Stomach (tissue), 9 donors: ENCODE results near the gene LITAFD. TPM values are rescaled to one million over a fixed set of nuclear protein-coding genes. Genes with fewer than 3 reads are reported as not detected.

ENCODE experiments used
- DNase-seq, 2 donors: peaks; one replicate each; pipeline versions ENCODE4 v3.0.0 to v3.0.0-alpha.2; 2013 to 2019
- H3K27ac ChIP-seq, 5 donors: fragments of 200-600 bp in 4 of 5; sonication (generic) in 4 of 5; one replicate each; pipeline ENCODE4 v1.5.1; 2013 to 2019; ENCODE audit warnings: mild to moderate bottlenecking in 1 of 5, moderate library complexity in 1 of 5
- H3K27me3 ChIP-seq, 3 donors: fragments of 200-600 bp; sonication (generic); one replicate each; pipeline ENCODE4 v1.5.1; 2017 to 2019; ENCODE audit warnings: mixed run types in 1 of 3
- H3K36me3 ChIP-seq, 4 donors: fragments of 200-600 bp; sonication (generic); 1 replicate in 3 of 4; 2 replicates in 1 of 4; pipeline ENCODE4 v1.5.1; 2016 to 2019
- H3K4me1 ChIP-seq, 4 donors: fragments of 200-600 bp; sonication (generic); one replicate each; pipeline ENCODE4 v1.5.1; 2016 to 2019
- H3K4me3 ChIP-seq, 4 donors: fragments of 200-600 bp; sonication (generic) in 3 of 4; one replicate each; pipeline ENCODE4 v1.5.1; 2016 to 2019; ENCODE audit warnings: mild to moderate bottlenecking in 1 of 4
- H3K9me3 ChIP-seq, 4 donors: fragments of 200-600 bp; sonication (generic); one replicate each; pipeline ENCODE4 v1.5.1; 2016 to 2019
- CTCF ChIP-seq, 7 experiments: fragments of 450-650 bp in 4 of 7; fragments of 200-600 bp in 3 of 7; sonication (generic) in 3 of 7; IDR thresholded peaks; one replicate each; pipeline ENCODE4 v1.5.1; 2016 to 2019; ENCODE audit warnings: antibody characterized with exemption in 7 of 7, control low read depth in 2 of 7, mild to moderate bottlenecking in 1 of 7
- EP300 ChIP-seq: sonication (generic); formaldehyde crosslinking; IDR thresholded peaks from one replicate; pipeline ENCODE4 v1.6.1; 2017; ENCODE audit warnings: antibody characterized with exemption
- POLR2A ChIP-seq, 4 donors: fragments of 450-650 bp; IDR thresholded peaks; one replicate each; pipeline ENCODE4 v1.6.1; 2016; ENCODE audit warnings: antibody characterized with exemption in 4 of 4, control low read depth in 2 of 4, mild to moderate bottlenecking in 1 of 4, moderate library complexity in 1 of 4
- POLR2AphosphoS5 ChIP-seq, 3 donors: sonication (generic); formaldehyde crosslinking; IDR thresholded peaks; one replicate each; pipeline ENCODE4 v1.6.1; 2016; ENCODE audit warnings: antibody characterized with exemption in 3 of 3
- WGBS, 5 donors: extraction: QIAGEN DNeasy Blood & Tissue Kit in 3 of 5; methylation state at CpG; one replicate each; pipeline versions ENCODE4 v1.1.5 to v1.1.7; 2013 to 2018; 5-methylcytosine and 5-hydroxymethylcytosine counted together
- intact Hi-C: fragments of 100-400 bp; cut with DNase I; formaldehyde crosslinking; loops from one replicate; pipeline ENCODE4 v1.15.1; 2023; ENCODE audit warnings: low total_unique reads
- polyA plus RNA-seq, 3 donors: library from polyadenylated mRNA; stranded (reverse); fragments of 200-250 nt; gene quantifications; one replicate each; pipeline ENCODE4 v1.2.3, GENCODE V29; 2013
- total RNA-seq, 5 donors: library from RNA; depleted of rRNA; stranded (reverse); fragments of >200 nt; gene quantifications; one replicate each; pipeline versions ENCODE4 v1.1.0 to v1.2.3, GENCODE V29; 2014 to 2016
- donor health status: healthy with polysubstance abuse.
- donor health status: Bipolar disorder and iron deficiency.
- donor health status: healthy.

Gene LITAFD
- total and polyA plus RNA-seq, 8 donors: not detected

- Histone ChIP-seq H3K27ac (no peak overlapping the region), H3K9me3 (no peaks in the 10 kb centered on the region), H3K4me1 (peaks cover 10 to 27% (median 26%) of the 10 kb centered on the region in 4 donors), H3K4me3 (no peak overlapping the region), H3K27me3 (peaks cover 0 to 30% (median 0%) of the 10 kb centered on the region in 3 donors), H3K36me3 (no peaks in the 10 kb centered on the region)
- WGBS, 5 donors: 88 to 93% (median 91%) methylated on average over 8 of the region's 8 CpGs
- TF ChIP-seq POLR2A (IDR thresholded peaks at IDR 0.05) (no peak), POLR2AphosphoS5 (IDR thresholded peaks at IDR 0.05) (no peak), CTCF (IDR thresholded peaks at IDR 0.05) (no peak), EP300 (no peak)
- intact Hi-C loops: loop anchor here (5.0 to 10.0 kb wide), 3 partner anchors 76 to 316 kb away; no protein-coding TSS in a partner anchor
- no peak for DNase-seq
Observed at GRCh38 chr16:8880839-8881510, 1.2 kb upstream of the LITAFD start.

DNA sequence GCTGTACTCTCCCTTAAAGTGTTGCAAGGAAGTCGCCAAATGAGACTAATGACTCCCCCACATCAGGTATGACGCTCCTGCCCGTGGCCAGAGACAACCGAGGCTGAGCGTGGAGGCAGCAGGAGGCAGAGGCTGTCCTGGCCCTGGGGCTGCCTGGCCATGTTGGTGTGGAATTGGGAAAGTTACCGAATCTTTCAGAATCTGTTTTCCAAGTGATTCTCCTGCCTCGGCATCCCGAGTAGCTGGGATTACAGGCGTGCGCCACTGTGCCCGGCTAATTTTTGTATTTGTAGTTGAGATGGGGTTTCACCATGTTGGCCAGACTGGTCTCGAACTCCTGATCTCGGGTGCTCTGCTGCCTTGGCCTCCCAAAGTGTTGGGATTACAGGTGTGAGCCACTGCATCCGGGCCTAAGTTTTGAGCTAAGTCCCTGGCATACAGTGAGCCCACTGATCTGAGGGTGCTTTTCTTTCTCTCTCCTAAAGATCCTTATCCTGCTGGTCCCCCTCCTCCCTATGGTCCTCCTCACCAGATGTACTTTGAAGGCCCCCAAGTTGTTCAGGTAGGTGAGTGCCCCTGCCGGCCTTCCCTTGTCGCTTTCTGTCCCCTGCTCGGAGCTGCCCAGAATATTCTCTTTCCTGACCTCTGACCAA is 700 bp downstream of the LITAFD start:
- Histone ChIP-seq H3K36me3 (peaks cover 0 to 9% (median 5%) of the 10 kb centered on the region in 4 donors), H3K27me3 (peaks cover 0 to 30% (median 0%) of the 10 kb centered on the region in 3 donors), H3K9me3 (no peaks in the 10 kb centered on the region), H3K4me3 (no peak overlapping the region), H3K27ac (no peak overlapping the region), H3K4me1 (peaks cover 18 to 42% (median 37%) of the 10 kb centered on the region in 4 donors)
- no peak for DNase-seq
- TF ChIP-seq POLR2AphosphoS5 (IDR thresholded peaks at IDR 0.05): no peak
- TF ChIP-seq POLR2A (IDR thresholded peaks at IDR 0.05): no peak
- no peak for TF ChIP-seq EP300
- no peak for TF ChIP-seq CTCF (IDR thresholded peaks at IDR 0.05)
- intact Hi-C loops: loop anchor here (5.0 to 10.0 kb wide), 3 partner anchors 78 to 318 kb away; no protein-coding TSS in a partner anchor
- WGBS, 5 donors: 82 to 93% (median 88%) methylated on average over 8 to 17 of the region's 17 CpGs

- H3K4me3 ChIP-seq: no peak overlapping the region
- 9 to 15% (median 11%) methylated on average over 17 to 20 of the region's 20 CpGs for WGBS, 5 donors
- intact Hi-C loops: loop anchor here (10.0 kb wide), 2 partner anchors 81 to 321 kb away; no protein-coding TSS in a partner anchor
- peak in 1 of 2 donors; percentile 78 for DNase-seq
- peaks cover 18 to 41% (median 31%) of the 10 kb centered on the region in 4 donors for H3K4me1 ChIP-seq
- H3K36me3 ChIP-seq: peaks cover 5 to 32% (median 24%) of the 10 kb centered on the region in 4 donors
- H3K27me3 ChIP-seq: peaks cover 0 to 30% (median 0%) of the 10 kb centered on the region in 3 donors
- H3K27ac ChIP-seq: no peak overlapping the region
- TF ChIP-seq POLR2A (IDR thresholded peaks at IDR 0.05): no peak
- no peak for TF ChIP-seq EP300
- no peaks in the 10 kb centered on the region for H3K9me3 ChIP-seq
Observed at GRCh38 chr16:8885674-8886592, 3.8 kb downstream of the LITAFD start.

- peaks cover 18 to 41% (median 31%) of the 10 kb centered on the region in 4 donors for H3K4me1 ChIP-seq
- DNase-seq: no peak
- H3K27me3 ChIP-seq: peaks cover 0 to 26% (median 0%) of the 10 kb centered on the region in 3 donors
- intact Hi-C loops: loop anchor here (10.0 kb wide), 2 partner anchors 82 to 322 kb away; no protein-coding TSS in a partner anchor
- H3K36me3 ChIP-seq: peaks cover 13 to 41% (median 33%) of the 10 kb centered on the region in 4 donors
- H3K9me3 ChIP-seq: no peaks in the 10 kb centered on the region
- no peak overlapping the region for H3K4me3 ChIP-seq
- TF ChIP-seq POLR2A (IDR thresholded peaks at IDR 0.05) (no peak), EP300 (no peak), POLR2AphosphoS5 (IDR thresholded peaks at IDR 0.05) (no peak), CTCF (IDR thresholded peaks at IDR 0.05) (no peak)
- WGBS, 5 donors: 61 to 68% (median 65%) methylated on average over 19 of the region's 19 CpGs
- no peak overlapping the region for H3K27ac ChIP-seq
Observed at GRCh38 chr16:8886593-8887430, 4.7 kb downstream of the LITAFD start.
